HG02870 (cell line): Measurements from ENCODE around the gene LRRC74B.
"Not testable (repeated sequence)": the region's sequence is repeated elsewhere in the genome, so short reads cannot be mapped to it uniquely, and the experiment has no call there.

Source experiments
- ATAC-seq: cut with Tn5 transposase; IDR thresholded peaks from one replicate; pipeline ENCODE4 v1.9.1; 2021; ENCODE audit warnings: mild to moderate bottlenecking, moderate library complexity; ENCODE audit not compliant: unreplicated experiment

The LRRC74B gene

DNA sequence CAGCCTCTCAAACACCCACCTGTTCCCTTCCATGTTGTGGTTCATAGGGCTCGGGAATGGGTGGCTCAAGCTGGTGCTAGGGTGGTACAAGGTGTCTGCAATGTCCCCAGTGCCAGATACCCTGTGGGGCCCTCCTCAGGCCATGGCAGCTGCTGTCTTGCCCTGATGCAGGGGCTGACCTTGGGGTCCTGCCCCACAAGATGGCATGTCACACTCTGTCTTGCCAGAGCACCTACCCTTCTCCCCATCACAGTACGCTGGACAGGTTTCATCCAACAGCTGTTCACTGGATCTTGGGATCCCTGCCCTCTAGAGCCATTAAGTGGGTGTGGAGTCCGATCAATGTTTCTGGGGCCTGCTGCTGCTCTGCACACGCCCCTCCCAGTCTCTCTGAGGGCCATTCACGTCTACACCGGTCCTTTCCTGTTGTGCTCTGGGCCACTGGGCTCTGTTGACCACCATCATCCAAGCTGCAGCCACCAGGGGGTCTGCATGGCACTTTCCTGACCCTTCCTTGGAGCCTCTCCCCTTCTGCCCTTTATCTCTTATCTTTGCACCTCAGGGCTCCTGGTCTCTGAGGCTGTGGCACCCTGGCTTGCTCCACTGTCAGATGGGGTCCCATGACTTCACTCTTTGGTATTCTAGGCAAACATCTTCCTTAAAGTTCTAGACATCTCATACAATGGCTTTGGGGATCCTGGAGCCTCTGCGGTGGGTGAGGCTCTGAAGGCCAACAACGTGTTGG, 7.1 kb downstream of the LRRC74B start:
- no peak for ATAC-seq

DNA sequence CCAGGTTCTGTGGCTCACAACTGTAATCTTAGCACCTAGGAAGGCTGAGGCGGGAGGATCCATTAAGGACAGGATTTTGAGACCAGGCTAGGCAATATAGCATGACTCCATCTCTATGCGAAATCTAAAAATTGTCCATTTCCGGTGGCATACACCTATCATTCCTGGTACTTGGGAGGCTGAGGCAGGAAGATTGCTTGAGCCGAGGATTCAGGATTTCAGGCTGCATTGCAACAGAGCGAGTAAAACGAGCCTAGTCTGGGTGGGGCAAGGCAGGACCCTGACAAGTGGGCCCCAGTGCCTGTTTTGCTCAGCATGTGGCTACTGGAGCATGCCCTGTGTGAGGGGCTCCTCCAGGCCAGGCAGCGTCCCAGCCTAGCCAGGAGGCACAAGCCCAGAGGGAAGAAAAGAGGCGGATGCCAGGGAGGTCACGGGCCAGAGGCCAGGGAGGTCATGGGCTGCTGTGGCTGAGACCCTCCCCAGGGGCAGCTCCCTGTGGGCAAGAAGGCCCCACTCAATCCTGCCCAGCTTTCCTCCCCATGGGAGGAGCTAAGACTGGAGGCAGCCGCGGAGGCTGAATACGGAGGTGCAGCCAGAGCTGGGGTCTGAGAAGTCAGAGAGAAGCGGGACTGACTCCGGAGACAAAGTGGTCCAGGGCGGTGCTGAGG, 8.4 kb downstream of the LRRC74B start:
- ATAC-seq: no peak

DNA sequence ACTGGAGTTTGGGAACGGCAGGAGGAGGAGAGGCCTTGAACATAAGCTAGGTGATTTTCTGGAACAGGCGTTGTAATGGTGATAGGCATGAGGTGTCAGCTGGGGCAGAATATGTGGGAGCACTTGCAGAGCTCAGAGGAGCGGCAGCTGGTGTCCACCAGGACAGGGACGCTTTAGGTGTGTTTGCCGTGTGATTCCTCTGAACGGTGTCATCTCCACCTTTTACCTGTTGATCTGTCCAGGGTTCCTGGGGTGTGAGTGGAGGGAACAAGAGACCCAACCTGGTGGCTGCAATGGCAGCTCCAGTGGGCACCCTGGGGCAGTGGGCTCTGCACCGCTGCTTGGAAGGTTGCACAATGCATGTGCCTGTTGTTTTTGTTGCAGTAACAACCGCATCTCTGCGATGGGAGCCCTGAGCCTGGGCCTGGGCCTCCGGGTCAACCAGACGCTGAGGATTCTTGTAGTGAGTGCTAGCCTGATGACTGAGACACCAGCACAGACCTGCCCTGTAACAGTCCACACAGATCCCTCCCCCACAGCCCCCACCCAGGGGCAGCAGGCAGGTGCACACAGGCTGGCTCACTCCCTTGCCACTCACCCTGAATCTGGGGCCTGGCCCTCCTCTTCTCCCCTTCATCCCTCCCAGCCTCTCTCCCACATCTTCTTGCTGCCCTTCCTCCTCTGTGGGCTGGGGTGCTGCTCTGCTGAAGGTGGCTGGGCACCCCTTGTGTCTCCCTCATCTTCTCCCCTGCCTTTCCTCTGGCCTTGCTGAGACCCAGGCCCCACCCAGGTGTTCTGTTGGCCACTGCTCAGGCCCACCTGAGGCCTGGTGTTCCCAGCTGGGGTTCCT, 9.2 kb downstream of the LRRC74B start:
- no peak for ATAC-seq

DNA sequence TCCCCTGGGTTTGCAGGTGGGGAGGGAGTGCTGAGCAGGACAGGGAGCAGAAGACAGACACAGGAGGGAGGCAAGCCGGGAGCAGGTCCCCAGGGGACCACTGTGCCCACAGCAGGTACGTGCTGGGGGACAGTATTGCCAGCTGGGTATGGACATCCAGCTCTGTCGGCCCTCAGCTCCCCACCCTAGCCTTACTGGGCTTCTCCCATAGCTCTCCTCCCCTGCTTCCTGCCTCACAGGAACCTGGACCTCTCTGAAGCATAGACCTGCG, 9.8 kb downstream of the LRRC74B start:
- ATAC-seq: no peak

DNA sequence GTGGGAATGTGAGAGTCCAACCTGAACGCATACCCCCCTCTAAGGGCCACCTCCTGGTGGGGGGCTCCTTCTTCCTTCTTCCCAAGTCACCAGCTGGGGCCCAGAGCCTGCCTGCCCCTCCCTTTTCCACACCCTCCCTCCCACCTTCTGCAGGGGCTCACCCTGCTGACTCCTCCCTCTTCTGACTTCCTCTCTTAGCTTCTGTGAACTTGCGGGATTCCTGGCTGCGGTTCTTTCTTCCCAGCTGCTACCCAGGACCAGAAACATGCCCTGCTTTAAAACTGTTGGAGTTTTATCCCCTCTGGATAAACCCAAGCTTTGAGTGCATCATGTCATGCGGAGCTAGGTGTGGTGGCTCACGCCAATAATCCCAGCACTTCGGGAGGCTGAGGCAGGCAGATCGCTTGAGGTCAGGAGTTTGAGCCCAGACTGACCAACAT, 10.2 kb downstream of the LRRC74B start:
- no peak for ATAC-seq

DNA sequence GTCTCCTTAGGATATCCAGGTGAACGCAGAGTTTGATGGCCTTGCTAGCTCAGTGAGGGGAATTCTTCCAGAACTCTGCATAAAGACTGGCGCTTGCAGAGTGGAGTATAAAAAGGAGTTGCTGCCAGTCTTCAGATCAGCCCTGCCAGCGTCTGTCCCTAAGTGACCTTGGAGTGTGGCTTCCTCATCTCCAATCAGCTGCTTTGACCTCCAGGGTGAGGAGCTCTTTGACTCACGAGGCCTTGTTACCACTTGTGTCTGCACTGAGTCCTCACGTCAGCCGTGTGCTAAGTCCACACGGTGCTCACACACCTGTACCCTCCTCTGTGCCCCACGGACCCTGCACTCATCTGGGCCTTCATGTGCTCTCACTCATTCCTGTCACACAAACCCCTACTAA, 14.6 kb downstream of the LRRC74B start:
- not testable (repeated sequence) for ATAC-seq

DNA sequence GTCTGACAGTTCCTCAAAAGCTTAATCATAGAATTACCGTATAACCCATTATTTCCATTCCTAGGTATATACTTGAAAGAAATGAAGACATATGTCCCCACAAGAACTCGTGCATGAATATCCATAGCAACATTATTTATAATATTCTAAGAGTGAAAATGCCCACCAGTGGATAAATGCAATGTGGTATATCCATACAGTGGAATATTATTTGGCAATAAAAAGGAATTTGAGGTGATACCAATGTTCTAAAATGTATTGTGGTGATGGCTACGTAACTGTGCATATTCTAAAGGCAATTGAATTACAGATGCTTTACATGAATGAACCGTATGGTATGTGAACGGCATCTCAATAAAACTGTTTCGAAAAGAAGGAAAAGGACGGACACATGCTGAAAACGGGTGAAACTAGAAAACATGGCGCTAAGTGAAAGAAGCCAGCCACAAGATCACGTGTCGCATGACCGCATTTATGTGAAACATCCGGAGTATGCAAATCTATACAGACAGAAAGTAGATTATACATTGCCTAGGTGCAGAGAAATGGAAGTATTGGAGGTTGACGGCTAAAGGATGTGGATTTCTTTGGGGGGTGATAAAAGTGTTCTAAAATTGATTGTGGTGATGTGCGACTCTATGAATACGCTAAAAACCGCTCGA, 16.0 kb downstream of the LRRC74B start:
- ATAC-seq: not testable (repeated sequence)

DNA sequence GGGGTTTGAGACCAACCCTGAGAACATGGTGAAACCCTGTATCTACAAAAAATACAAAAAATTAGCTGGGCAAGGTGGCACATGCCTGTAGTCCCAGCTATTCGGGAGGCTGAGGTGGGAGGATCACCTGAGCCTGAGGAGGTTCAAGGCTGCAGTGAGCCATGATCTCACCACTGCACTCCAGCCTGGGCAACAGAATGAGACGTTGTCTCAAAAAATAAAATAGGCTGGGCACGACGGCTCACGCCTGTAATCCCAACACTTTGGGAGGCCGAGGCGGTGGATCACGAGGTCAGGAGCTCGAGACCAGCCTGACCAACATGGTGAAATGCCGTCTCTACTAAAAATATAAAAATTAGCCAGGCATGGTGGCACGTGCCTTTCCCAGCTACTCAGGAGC, 18.7 kb downstream of the LRRC74B start:
- ATAC-seq: not testable (repeated sequence)

DNA sequence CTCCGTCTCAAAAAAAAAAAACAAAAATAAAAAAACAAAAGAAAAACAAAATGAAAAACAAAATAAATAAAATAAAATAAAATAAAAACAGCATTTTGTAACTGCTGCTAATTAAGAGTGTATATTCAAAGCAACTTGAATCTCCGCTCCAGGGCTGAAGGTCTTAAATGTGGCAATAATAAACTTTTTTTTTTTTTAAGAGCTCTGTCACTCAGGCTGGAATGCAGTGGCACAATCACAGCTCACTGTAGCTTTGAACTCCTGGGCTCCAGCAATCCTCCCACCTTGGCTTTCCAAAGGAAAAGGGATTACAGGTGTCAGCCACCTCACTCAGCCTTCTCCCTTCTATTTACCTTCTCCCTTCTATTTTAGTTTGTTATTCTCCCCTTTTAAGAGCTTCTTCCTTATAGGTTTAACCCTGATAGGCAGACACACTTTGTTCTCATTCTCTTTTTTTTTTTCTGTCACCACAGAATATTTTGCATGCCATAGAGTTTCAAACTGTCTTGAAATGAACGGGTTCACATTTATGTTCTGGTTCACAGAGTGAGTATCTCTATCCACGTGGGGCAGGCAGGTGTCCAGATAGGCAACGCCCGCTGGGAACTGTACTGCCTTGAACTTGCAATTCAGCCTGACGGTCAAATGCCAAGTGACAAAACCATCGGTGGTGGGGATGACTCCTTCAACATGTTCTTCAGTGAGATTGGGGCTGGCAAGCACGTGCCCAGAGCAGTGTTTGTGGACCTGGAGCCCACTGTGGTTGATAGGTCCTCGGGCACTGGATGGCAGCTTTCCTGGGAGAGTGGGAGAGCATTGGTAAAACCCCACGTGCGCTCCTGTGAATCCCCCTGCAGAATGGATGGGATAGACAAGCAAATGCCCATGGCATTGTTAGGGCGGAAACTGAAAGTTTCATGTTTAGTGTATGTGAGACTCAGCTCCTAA, 19.4 kb downstream of the LRRC74B start:
- no peak for ATAC-seq

DNA sequence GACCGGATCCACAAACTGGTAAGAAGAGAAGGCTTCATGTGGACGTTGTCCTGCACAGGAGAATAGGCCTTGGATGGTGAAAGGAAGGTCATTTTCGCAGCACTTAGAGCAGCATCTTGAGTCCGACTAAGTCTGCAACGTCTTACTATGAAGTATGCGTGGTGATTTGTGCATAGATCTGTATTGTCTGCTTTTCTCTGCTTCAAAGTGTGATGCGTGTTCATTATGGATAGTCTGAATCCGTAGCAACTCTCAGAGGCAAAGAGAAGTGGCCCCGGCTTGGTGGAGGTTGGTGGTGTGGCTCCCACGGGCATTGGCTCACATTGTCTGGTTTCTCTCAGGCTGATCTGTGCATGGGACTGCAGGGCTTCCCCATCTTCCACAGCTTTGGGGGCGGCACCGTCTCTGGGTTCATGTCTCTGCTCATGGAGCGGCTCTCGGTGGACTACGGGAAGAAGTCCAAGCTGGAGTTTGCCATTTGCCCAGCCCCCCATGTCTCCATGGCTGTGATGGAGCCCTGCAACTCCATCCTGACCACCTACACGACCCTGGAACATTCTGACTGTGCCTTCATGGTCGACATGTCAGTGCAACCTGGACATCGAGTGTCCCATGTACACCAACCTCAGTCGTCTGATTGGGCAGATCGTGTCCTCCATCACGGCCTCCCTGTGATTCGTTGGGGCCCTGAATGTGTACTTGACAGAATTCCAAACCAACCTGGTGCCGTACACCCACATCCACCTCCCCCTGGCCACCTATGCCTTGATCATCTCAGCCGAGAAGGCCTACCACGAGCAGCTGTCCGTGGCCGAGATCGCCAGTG, 21.5 kb downstream of the LRRC74B start:
- ATAC-seq: no peak

DNA sequence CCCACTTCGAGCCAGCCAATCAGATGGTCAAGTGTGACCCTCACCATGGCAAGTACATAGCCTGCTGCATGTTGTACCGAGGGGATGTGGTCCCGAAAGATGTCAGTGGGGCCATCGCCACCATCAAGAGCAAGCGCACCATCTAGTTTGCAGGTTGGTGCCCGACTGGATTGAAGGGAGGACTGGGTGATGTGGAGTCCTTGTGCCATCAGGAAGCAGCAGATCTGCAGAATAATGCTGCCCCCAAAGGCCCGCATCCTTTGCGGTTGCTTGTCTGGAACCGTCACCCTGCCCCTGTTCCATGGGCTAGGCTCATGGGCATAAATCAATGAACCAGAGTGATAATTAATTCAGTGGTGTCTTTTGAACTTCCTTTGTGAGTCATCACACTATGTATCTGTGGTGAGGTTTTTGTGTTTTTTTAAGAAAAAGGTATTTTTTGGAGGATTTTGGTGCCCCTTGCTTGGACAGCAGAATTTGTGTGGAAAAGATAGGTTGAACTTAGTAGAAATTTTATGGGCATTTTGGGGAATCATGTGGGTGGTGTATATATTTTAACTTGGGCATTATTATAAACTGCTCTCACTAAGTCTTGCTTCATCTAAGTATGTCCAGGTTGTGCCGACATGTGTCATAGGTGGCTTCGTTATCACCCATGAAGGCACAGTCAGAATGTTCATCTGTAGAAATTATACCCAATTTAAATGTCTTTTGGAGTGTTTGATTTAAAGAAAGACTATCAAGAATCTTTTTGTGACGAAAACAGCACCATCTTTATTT, 22.3 kb downstream of the LRRC74B start:
- no peak for ATAC-seq

DNA sequence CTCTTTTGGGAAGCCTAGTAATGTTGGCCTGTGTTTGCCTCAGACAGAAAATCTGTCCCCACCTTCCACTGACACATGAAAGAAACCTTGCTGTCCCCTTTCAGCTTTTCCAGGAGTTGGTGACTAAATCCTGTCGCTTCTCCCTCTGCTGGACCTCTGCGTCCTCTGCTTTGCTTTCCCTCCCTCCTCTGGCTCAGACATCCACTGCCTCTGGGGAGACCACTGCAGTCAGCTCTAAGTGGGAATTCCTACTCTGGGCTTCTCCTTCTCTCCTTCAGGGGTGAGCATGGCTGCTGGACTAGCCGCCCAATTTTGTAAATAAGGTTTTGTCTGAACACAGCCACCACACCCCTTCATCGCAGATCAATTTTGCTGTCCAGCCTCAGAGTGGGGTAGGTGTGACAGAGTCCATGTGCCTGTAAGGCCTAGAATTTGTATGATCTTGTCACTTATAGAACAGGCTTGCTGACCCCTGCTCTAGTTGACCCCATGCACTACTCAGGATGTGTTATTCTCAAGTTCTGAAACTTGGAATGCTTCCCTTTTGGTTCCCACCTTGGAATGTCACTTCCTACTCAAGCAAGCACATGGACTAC, 23.0 kb downstream of the LRRC74B start:
- ATAC-seq: no peak

DNA sequence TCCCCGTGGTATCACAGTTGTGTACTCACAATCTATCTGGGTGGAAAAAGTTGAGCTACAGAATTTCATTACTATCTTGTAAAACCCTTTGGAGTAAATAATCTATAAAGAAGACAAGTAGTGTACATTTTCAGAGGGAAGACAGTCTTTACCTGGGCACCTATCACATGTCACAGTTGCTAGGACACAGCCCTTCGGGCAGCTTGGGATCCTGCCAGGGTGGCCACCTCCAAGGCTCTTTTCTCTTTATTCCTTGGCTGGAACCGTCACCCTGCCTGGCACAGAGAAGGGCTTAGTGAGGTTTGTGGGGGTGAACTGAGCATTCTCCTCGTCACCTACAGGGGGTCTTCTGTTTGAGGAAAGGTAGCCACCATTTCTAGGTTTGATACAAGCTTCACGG, 23.6 kb downstream of the LRRC74B start:
- no peak for ATAC-seq

DNA sequence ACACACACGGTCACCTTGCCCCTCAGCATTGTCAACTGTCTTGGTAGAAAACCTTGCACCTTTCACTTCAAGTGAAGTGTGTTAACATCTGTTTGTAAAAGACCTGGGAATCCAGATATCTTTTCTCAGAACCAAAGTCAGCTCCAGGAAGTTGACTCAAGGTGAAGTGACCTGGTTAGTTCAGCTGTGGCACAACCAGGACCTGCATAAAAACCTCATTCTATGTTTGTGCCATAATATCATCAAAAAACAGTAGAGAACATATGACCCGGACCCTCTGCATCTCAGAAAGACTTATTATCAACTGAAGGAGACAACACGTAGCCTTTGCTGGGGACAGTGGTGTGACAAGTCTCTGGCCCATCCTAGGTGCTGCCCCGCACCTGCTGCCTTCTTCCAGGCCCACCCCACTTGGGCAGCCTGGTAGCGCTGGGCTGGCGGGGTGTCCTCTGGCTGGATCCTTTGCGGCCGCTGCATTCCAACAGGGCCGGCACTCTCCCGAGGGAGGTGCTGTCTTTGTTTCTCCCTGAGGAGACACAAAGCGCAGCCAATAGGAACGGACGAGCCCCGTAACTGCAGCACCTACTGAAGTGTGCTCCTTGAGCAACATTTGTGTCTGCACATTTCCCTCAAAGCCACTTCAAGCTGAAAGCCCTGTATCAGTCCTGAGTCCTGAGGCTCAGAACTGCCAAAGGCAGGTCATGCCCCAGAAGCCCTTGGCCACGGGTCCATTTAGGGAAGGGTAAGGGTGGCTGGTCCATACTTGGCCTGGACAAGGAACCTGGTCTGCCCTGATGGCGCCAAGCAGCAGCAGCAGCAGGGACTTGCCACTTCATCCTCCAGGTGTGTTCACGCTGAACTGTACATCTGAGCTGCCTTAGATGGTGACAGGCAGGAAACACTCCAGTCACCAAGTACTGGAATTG, 25.2 kb downstream of the LRRC74B start:
- no peak for ATAC-seq

DNA sequence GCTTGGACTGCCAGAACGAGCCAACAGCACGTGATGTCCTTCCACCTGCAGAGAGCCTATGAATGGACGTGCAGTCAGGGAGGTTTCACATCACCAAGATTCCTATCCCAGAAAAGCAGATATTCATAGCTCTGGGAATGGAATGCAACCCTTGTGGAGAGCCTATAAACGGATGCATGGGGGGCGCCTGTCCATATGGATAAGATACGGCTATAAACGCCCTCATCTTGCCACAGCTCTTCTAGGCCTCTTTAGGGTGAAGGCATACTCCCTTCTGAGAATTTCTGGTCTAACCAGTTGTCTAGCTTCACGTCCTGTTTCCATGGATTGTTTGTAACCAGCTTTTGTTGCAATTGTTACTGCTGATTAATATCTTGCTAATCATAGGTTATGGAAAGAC, 26.1 kb downstream of the LRRC74B start:
- not testable (repeated sequence) for ATAC-seq

DNA sequence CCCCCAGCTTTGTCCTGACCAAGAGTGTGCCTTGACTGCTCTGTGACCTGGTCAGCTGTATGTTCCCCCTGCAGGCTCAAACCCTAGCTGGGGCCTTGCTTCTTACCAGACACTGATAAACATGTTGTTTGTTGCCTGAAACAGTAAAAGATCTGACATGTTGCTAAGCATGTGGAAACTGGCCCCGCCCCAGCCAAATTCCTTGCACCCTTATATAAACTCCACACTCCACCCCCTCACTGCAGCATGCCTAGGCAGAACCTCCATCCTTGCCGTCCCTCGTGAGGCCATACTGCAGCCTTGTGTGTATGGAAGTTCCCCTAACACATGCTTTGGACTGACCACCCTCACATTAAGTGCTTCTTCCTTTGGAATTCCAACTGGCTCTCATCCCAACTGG, 27.3 kb downstream of the LRRC74B start:
- ATAC-seq: no peak

DNA sequence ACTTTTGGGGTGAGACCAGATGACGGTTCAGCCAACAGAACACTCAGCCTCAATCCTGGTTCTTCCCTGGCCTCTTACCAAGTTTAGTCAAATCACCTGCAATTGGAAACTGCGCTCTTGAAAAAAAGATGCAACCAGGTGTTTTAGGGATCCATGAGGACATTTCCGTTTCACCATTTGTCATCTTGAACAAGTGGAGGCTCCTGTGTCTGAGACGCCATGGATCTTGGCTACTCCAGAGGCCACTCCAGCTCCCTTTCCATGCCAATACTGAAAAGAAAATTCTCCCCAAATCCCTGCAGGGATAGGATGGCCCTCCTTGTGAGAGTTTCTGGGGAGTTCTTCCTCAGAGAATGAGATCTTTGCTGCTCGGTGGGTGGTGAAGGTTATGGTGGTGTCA, 27.7 kb downstream of the LRRC74B start:
- ATAC-seq: no peak
